Sigmoid colon (tissue), 4 donors: ENCODE results near the gene RPUSD4.

Experiments
- CTCF ChIP-seq, 4 experiments: fragments of 450-650 bp in 3 of 4; fragments of 200-600 bp in 1 of 4; IDR thresholded peaks; one replicate each; pipeline ENCODE4 v1.5.1; 2016 to 2019; ENCODE audit warnings: antibody characterized with exemption in 4 of 4, mild to moderate bottlenecking in 3 of 4, moderate library complexity in 2 of 4
- EP300 ChIP-seq, 4 donors: sonication (generic); formaldehyde crosslinking; IDR thresholded peaks; one replicate each; pipeline ENCODE4 v1.6.1; 2017; ENCODE audit warnings: antibody characterized with exemption in 4 of 4

- TF ChIP-seq CTCF (IDR thresholded peaks at IDR 0.05) (no peak), EP300 (IDR thresholded peaks at IDR 0.05) (no peak)
Measured at GRCh38 chr11:126157326-126158030, 54.0 kb downstream of the RPUSD4 start.
